Stimulated activated CD4-positive, alpha-beta T cell treated with anti-CD3 and anti-CD28 coated beads, Interleukin-4, amount 100 ng/mL, for 24 hours (primary cell): ENCODE results near the gene VWC2L.

ENCODE experiments used
- DNase-seq: peaks from one replicate; pipeline ENCODE4 v3.0.0-alpha.2; 2020

VWC2L gene

DNA sequence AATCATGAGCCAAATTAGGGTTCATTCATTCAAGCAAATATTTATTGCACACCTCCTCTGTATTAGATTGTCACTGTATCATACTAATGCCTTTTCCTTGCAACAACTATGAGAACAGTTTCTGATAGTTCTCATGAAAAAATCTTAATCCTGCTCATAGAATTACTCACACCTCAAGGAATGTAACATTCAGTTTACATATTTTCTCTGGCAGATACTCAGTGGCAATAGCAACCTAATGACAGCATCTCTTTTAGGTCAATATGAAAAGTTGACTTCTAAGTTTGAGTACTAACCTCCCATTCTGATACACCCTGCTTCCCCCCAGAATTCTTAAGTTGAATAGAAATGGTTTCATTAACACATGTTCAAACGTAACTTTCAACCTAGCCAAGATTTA lies 132.0 kb downstream of the VWC2L start:
- no peak for DNase-seq

GRCh38 chr2:214543386-214543955 lies 132.6 kb downstream of the VWC2L start:
- DNase-seq: no peak

GRCh38 chr2:214545898-214546542 lies 135.2 kb downstream of the VWC2L start:
- no peak for DNase-seq

GRCh38 chr2:214547931-214548330 lies 137.1 kb downstream of the VWC2L start:
- no peak for DNase-seq

DNA sequence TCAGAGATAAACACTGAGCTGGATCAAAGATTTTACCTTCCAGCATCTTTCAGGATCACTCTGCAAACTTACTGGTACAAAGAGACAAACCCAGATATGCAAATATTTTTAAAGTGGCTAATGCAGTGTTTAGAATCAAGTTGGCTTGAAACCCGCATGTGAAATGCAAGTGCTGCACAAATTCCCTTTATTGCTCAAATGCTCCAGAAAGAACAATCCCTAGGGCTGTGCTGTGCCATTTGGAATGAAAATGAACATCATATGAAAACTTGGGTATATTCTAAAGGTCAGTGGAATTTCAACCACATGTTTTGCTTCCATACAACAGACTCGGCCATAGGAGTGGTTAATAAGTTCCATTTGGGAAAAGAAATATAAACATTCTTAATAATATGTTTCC lies 139.1 kb downstream of the VWC2L start:
- DNase-seq: no peak

DNA sequence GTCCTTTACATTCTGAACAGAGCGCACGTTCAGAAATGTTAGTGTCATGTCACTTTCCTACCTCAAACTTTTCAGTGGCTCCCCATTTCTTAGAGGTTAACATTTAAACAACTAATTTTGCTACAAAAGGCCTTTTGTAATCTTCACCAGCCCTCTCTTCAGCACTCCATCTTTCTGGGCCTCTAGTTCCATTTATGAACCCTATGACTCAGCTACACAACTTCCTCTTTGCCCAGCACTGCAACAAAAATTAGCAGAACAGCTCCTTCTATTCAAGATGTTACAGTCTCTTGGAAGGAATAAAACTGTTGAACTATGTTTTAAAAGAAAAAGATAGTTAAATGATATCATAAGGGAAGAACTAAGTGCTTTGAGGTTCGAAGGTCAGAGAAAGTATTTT lies 139.9 kb downstream of the VWC2L start:
- no peak for DNase-seq

GRCh38 chr2:214557884-214558283 lies 147.0 kb downstream of the VWC2L start:
- no peak for DNase-seq

- DNase-seq: no peak
Observed at GRCh38 chr2:214558341-214558740, 147.5 kb downstream of the VWC2L start.

- no peak for DNase-seq
Observed at GRCh38 chr2:214560176-214560575, 149.3 kb downstream of the VWC2L start.

DNA sequence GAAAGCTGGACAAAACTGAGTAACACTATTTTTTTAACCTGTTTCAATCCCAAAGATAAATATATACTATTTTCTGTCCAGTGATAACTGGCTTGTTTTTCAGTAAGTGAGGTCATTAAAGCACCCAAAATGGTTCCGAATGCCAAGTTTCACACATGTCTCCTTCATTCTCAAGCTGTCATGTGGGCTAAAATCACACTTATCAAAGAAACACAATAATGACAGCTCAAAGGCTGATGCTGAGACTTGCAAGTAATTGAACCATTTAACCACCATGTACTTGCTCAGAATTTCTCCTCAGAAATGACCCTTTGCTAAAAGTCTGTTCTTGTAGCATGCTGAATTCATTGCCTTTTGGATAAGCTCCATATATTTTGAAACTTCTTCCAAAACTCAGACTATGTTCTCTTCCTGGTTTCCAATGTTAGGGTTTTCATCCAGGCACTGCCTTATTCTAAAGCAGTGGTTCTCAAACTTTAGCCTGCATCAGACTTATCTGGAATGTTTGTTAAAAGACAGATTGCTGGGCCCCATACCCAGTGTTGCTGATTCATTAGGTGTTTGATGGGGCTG lies 149.8 kb downstream of the VWC2L start:
- no peak for DNase-seq

GRCh38 chr2:214565246-214565645 lies 154.4 kb downstream of the VWC2L start:
- DNase-seq: no peak

GRCh38 chr2:214566457-214566856 lies 155.6 kb downstream of the VWC2L start:
- DNase-seq: no peak

GRCh38 chr2:214569419-214570035 lies 158.7 kb downstream of the VWC2L start:
- DNase-seq: no peak

DNA sequence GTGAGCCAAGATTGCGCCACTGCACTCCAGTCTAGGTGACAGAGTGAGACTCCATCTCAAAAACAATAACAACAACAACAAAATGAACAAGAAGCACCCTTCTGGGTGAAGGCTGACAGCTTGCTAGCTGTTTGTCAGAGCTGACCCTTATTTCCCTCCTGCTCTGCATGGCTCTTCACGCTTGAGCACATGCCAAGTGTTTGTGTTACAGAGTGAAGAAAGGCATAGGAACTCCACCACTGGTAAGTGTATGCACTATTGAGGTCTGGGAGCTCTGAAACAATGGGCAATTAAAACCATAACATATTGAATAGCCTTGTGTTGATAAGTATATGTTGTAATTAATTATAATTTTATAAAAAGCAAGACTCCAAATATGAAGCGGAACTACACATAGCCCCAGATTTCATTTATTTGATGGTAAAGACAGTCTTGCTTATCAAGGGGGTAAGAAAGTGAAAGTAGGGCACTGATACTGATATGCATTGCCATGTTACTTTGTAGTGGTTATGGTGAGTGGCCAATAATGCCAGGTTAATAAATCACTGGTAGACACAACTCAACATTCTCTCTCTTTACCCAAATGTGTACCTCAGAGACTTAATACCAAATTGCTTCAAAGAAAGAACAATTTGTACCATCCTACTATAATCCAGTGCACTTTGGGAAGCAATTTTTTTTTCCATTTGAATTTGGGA lies 163.4 kb downstream of the VWC2L start:
- DNase-seq: no peak

- no peak for DNase-seq
Observed at GRCh38 chr2:214575030-214575429, 164.2 kb downstream of the VWC2L start.

DNA sequence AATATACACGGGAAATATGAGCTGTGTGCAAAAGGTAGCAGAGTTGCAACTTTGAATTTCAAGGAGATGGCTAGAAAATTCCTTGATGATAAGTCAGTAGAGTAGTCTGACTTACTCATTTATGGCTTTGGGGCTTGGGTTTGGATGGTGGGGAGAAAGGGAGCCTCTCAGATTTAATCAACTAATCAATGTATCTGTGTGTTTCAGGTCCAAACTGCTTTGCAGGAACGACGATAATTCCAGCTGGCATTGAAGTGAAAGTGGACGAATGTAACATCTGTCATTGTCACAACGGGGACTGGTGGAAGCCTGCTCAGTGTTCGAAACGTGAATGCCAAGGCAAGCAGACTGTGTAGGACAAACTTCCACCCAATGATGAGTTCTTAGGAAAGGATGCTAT lies 164.6 kb downstream of the VWC2L start:
- no peak for DNase-seq

DNA sequence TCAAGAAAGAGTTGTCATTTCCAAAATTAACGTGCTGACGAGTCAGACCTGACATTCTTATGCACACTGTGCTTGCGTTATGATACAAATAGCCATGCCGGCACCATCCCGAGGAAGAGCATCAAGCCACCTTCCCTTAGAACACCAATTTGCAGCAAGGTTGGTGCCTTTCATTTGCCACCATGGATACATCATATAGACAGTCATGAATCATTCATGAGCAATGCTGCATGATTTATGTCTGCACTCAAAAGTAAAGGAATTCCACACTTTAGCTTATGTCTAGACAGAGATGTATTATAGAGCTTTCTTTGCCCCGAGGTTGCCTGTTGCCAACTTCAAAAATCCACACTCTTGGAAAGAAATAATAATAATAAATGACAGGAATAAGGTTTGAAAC lies 166.9 kb downstream of the VWC2L start:
- DNase-seq: no peak

- no peak for DNase-seq
Observed at GRCh38 chr2:214578442-214578841, 167.6 kb downstream of the VWC2L start.

DNA sequence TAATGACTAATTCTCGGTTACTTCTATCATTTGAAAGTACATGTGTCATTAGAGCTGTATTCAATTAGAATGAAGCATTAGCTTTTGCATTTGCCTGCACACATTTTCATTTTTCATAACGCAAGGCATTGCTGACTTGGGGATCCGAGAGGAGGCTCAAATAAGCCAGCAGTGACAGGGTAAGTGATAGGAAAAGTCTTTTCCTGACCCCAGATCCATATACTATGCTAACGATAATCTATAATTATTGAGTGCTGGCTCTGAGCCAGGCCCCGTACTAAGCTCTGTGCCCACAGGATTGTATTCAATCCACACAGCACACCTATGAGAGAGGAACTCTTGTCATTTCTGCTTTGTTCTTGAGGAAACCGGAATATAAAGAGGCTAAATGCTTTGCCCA lies 168.2 kb downstream of the VWC2L start:
- DNase-seq: no peak

- DNase-seq: no peak
Observed at GRCh38 chr2:214587442-214587841, 176.6 kb downstream of the VWC2L start.

- DNase-seq: no peak
Observed at GRCh38 chr2:214591366-214591765, 180.5 kb downstream of the VWC2L start.

DNA sequence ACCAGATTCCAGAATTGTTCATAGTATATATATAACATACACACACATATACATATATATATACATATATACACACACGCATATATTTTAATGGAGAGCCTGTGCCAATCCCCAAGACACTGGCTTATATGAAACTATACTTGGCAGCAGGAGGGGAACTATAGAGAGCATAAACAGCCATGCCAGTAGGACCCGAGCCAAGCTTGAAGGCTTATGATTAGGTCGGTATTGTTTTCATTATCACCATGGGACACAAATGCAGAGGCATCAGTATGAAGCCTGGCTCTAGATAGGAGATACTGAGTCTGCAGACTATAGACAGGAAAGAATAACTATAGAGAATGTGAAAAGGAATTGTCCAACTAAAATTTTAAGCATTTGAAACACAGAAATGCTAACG lies 181.2 kb downstream of the VWC2L start:
- DNase-seq: no peak

DNA sequence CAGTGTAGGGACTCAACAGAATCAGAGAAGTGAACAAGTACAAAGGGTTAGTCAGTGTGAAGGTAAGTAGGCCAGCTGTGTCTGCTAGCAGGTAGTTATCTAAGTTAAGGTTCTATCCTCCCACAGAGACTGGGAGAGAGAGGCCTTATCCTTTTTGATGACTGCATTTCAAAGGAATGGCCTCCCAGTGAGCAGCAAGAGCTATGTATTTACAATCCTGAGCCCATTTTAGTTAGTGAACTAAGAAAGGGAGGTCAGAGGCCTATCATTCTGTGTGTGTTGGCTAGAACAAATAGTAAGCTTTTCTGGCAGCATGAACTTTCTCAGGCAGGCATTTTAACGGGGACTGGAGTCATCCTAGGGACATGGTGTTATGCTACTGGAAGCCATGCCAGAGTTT lies 182.9 kb downstream of the VWC2L start:
- no peak for DNase-seq
